HFF-Myc (cell line): Measurements from ENCODE around the gene FKBP1B.
"Not testable (repeated sequence)": the region's sequence is repeated elsewhere in the genome, so short reads cannot be mapped to it uniquely, and the experiment has no call there.

Experiments
- DNase-seq: peaks from one replicate; pipeline ENCODE4 v3.0.0-alpha.2; 2011; ENCODE audit warnings: low read depth; ENCODE audit errors: extremely low read depth
- H3K4me3 ChIP-seq: replicated peaks from 2 replicates; pipeline ENCODE4 v1.5.1; 2011; ENCODE audit warnings: low read depth, mild to moderate bottlenecking, control low read depth, low read length
- CTCF ChIP-seq: IDR thresholded peaks from 2 replicates; pipeline ENCODE4 v1.5.1; 2012; ENCODE audit warnings: mild to moderate bottlenecking, low read depth, low read length, control low read depth; ENCODE audit errors: missing control alignments

Gene FKBP1B

GRCh38 chr2:24102677-24103076, 53.1 kb downstream of the FKBP1B start:
- DNase-seq, result no peak
- TF ChIP-seq CTCF, result no peak
- H3K4me3 ChIP-seq, result no peak overlapping the region

- TF ChIP-seq CTCF, result no peak
- DNase-seq, result no peak
- no peak overlapping the region for H3K4me3 ChIP-seq
Observed at GRCh38 chr2:24104110-24104650, 54.6 kb downstream of the FKBP1B start.

GRCh38 chr2:24104906-24105305, 55.4 kb downstream of the FKBP1B start:
- no peak for DNase-seq
- no peak overlapping the region for H3K4me3 ChIP-seq
- TF ChIP-seq CTCF, result no peak

GRCh38 chr2:24105816-24106215, 56.3 kb downstream of the FKBP1B start:
- DNase-seq, result no peak
- no peak overlapping the region for H3K4me3 ChIP-seq
- TF ChIP-seq CTCF, result no peak

GRCh38 chr2:24106786-24107185, 57.2 kb downstream of the FKBP1B start:
- TF ChIP-seq CTCF, result no peak
- no peak for DNase-seq

GRCh38 chr2:24107336-24107735, 57.8 kb downstream of the FKBP1B start:
- DNase-seq, result no peak
- no peak overlapping the region for H3K4me3 ChIP-seq
- no peak for TF ChIP-seq CTCF

More at GRCh38 chr2:24106786-24107185, 57.2 kb downstream of the FKBP1B start:
- H3K4me3 ChIP-seq, result no peak overlapping the region

- not testable (repeated sequence) for H3K4me3 ChIP-seq, DNase-seq
Observed at GRCh38 chr2:24109431-24109830, 59.9 kb downstream of the FKBP1B start.
